Endothelial cell of umbilical vein (primary cell): ENCODE measurements around the gene TIGIT.

Experiments used
- EZH2 ChIP-seq: IDR thresholded peaks from 2 replicates; pipeline ENCODE4 v1.6.1; 2012; ENCODE audit warnings: borderline replicate concordance, low read depth, mild to moderate bottlenecking, moderate library complexity, low read length, inconsistent platforms; ENCODE audit not compliant: severe bottlenecking
- FOS ChIP-seq: IDR thresholded peaks from 2 replicates; pipeline ENCODE4 v1.6.1; 2011; ENCODE audit warnings: mild to moderate bottlenecking, low read length, moderate library complexity, borderline replicate concordance; ENCODE audit not compliant: insufficient read depth
- GATA2 ChIP-seq: IDR thresholded peaks from 2 replicates; pipeline ENCODE4 v1.7.0; 2011; ENCODE audit warnings: low read depth, mild to moderate bottlenecking, moderate library complexity, mixed read lengths, low read length; ENCODE audit not compliant: insufficient read length, insufficient read depth
- JUN ChIP-seq: IDR thresholded peaks from 2 replicates; pipeline ENCODE4 v1.6.1; 2011; ENCODE audit warnings: borderline replicate concordance, low read depth; ENCODE audit not compliant: insufficient read length, insufficient read depth
- MYC ChIP-seq: IDR thresholded peaks from one replicate; pipeline ENCODE4 v1.6.1; 2011; ENCODE audit warnings: mild to moderate bottlenecking, low read depth, low read length
- POLR2A ChIP-seq: IDR thresholded peaks from 2 replicates; pipeline ENCODE4 v1.6.1; 2012; ENCODE audit warnings: low read depth, mild to moderate bottlenecking, control low read depth, low read length
- POLR2AphosphoS5 ChIP-seq: IDR thresholded peaks from 2 replicates; pipeline ENCODE4 v1.6.1; 2012; ENCODE audit warnings: low read depth, mild to moderate bottlenecking, control low read depth, low read length, moderate library complexity; ENCODE audit not compliant: insufficient read depth
- TF ChIP-seq, protein P1 (sequence below), 2 donors: IDR thresholded peaks; 1 replicate in 1 of 2; 2 replicates in 1 of 2; pipeline ENCODE4 v1.5.1; 2011; ENCODE audit warnings: low read length in 2 of 2, mild to moderate bottlenecking in 2 of 2, moderate library complexity in 2 of 2, control low read depth in 1 of 2, inconsistent platforms in 1 of 2, low read depth in 1 of 2; ENCODE audit not compliant: insufficient read depth in 1 of 2; ENCODE audit errors: extremely low read depth in 1 of 2
- TF ChIP-seq, protein P2 (sequence below): IDR thresholded peaks from 2 replicates; pipeline ENCODE4 v1.6.1; 2011; ENCODE audit not compliant: insufficient read depth, insufficient read length

DNA sequence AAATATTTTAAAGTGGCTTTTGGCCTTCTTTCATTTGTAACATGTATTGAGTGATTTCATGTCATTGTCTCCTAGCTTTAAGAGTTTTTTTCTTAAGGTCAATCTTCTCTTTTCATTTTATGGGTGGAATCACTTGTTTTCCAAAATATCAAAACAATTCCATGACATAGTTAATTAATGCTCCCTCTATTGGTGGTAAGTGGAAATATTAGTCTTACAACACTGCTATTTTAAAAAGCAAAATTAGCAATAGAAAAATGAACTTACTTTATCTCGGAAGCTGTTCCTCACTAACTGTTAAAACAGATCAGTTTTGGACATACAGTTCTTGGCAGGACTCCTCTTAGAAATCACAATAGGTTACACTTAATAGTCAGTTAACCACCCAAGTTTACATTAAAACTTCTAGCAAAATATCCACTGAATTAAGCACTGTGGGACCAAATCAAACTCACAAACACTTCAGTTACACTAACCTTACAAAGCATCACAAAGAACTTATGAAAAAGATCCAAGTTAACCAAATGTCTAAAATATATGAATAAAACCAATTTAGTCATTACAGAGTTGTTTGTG, 42.4 kb downstream of the TIGIT start:
- TF ChIP-seq POLR2A (no peak), EZH2 (no peak), POLR2AphosphoS5 (no peak), JUN (no peak), MYC (no peak), GATA2 (no peak), FOS (no peak)
- TF ChIP-seq, protein P1, sequence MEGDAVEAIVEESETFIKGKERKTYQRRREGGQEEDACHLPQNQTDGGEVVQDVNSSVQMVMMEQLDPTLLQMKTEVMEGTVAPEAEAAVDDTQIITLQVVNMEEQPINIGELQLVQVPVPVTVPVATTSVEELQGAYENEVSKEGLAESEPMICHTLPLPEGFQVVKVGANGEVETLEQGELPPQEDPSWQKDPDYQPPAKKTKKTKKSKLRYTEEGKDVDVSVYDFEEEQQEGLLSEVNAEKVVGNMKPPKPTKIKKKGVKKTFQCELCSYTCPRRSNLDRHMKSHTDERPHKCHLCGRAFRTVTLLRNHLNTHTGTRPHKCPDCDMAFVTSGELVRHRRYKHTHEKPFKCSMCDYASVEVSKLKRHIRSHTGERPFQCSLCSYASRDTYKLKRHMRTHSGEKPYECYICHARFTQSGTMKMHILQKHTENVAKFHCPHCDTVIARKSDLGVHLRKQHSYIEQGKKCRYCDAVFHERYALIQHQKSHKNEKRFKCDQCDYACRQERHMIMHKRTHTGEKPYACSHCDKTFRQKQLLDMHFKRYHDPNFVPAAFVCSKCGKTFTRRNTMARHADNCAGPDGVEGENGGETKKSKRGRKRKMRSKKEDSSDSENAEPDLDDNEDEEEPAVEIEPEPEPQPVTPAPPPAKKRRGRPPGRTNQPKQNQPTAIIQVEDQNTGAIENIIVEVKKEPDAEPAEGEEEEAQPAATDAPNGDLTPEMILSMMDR (IDR thresholded peaks at IDR 0.05; ENCODE audit: extremely low read depth in 1 of 2, insufficient read depth in 1 of 2, low read depth in 1 of 2, low read length in 2 of 2) = peak; percentile 15 to 31
- TF ChIP-seq, protein P2, sequence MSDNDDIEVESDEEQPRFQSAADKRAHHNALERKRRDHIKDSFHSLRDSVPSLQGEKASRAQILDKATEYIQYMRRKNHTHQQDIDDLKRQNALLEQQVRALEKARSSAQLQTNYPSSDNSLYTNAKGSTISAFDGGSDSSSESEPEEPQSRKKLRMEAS = no peak
